ENCODE data around the gene TSPAN1. TPM values are rescaled to one million over a fixed set of nuclear protein-coding genes. Genes with fewer than 3 reads are reported as not detected.
A peak's percentile ranks its signal among the peaks of the same experiment; 100 is the strongest.

Gene TSPAN1
- total and polyA plus RNA-seq, 2 of the 13 experiments (the other 11 are each of a cell fraction or from before 2014, with no cell fraction given) = 1.7 to 2.9 TPM

- TF ChIP-seq, protein P1, sequence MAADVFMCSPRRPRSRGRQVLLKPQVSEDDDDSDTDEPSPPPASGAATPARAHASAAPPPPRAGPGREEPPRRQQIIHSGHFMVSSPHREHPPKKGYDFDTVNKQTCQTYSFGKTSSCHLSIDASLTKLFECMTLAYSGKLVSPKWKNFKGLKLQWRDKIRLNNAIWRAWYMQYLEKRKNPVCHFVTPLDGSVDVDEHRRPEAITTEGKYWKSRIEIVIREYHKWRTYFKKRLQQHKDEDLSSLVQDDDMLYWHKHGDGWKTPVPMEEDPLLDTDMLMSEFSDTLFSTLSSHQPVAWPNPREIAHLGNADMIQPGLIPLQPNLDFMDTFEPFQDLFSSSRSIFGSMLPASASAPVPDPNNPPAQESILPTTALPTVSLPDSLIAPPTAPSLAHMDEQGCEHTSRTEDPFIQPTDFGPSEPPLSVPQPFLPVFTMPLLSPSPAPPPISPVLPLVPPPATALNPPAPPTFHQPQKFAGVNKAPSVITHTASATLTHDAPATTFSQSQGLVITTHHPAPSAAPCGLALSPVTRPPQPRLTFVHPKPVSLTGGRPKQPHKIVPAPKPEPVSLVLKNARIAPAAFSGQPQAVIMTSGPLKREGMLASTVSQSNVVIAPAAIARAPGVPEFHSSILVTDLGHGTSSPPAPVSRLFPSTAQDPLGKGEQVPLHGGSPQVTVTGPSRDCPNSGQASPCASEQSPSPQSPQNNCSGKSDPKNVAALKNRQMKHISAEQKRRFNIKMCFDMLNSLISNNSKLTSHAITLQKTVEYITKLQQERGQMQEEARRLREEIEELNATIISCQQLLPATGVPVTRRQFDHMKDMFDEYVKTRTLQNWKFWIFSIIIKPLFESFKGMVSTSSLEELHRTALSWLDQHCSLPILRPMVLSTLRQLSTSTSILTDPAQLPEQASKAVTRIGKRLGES (CRISPR knock-in tag; IDR thresholded peaks at IDR 0.05; ENCODE audit: borderline replicate concordance) = peak; percentile 63; the same call in 1 of the 2 replicates
- TF ChIP-seq MAF1 (CRISPR knock-in tag; IDR thresholded peaks at IDR 0.05; ENCODE audit: borderline replicate concordance) (no peak), ZNF660 (CRISPR knock-in tag; IDR thresholded peaks at IDR 0.05; ENCODE audit: borderline replicate concordance, low read depth) (no peak), PAX8 (CRISPR knock-in tag; IDR thresholded peaks at IDR 0.05; ENCODE audit: borderline replicate concordance) (no peak), ZNF670 (CRISPR knock-in tag; IDR thresholded peaks at IDR 0.05; ENCODE audit: borderline replicate concordance) (no peak; the same call in 1 of the 2 replicates), ZNF878 (CRISPR knock-in tag; IDR thresholded peaks at IDR 0.05) (peak; percentile 98), FOXK2 (IDR thresholded peaks at IDR 0.05) (peak; percentile 100), REST (IDR thresholded peaks at IDR 0.05; ENCODE audit: borderline replicate concordance in 1 of 2, low read depth in 1 of 2, low read length in 2 of 2) (no peak), ZNF557 (CRISPR knock-in tag; IDR thresholded peaks at IDR 0.05) (peak; percentile 96), GTF3A (CRISPR knock-in tag; conservative IDR thresholded peaks at IDR 0.05) (no peak), U2AF1 (optimal IDR thresholded peaks at IDR 0.05; ENCODE audit: low read depth, low read length) (peak; percentile 71), ZBTB46 (CRISPR knock-in tag; IDR thresholded peaks at IDR 0.05; ENCODE audit: borderline replicate concordance) (no peak), MYNN (CRISPR knock-in tag; IDR thresholded peaks at IDR 0.05; ENCODE audit: low read depth) (peak; percentile 86; the same call in 1 of the 2 replicates), HNRNPK (IDR thresholded peaks at IDR 0.05; ENCODE audit: low read depth, low read length, poor library complexity, severe bottlenecking) (no peak), KLF15 (CRISPR knock-in tag; IDR thresholded peaks at IDR 0.05; ENCODE audit: borderline replicate concordance) (peak; percentile 98), ZNF83 (CRISPR knock-in tag; IDR thresholded peaks at IDR 0.05; ENCODE audit: borderline replicate concordance) (peak; percentile 75; the same call in 1 of the 2 replicates), NR1H2 (CRISPR knock-in tag; IDR thresholded peaks at IDR 0.05; ENCODE audit: borderline replicate concordance, low read depth) (no peak)
- TF ChIP-seq, protein P2, sequence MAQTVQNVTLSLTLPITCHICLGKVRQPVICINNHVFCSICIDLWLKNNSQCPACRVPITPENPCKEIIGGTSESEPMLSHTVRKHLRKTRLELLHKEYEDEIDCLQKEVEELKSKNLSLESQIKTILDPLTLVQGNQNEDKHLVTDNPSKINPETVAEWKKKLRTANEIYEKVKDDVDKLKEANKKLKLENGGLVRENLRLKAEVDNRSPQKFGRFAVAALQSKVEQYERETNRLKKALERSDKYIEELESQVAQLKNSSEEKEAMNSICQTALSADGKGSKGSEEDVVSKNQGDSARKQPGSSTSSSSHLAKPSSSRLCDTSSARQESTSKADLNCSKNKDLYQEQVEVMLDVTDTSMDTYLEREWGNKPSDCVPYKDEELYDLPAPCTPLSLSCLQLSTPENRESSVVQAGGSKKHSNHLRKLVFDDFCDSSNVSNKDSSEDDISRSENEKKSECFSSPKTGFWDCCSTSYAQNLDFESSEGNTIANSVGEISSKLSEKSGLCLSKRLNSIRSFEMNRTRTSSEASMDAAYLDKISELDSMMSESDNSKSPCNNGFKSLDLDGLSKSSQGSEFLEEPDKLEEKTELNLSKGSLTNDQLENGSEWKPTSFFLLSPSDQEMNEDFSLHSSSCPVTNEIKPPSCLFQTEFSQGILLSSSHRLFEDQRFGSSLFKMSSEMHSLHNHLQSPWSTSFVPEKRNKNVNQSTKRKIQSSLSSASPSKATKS (CRISPR knock-in tag; IDR thresholded peaks at IDR 0.05) = no peak; the same call in none of the 2 replicates
These were observed 42.2 kb upstream of the TSPAN1 start, which contains the start of gene PIK3R3 (continued) for GRCh38 chr1:46132529-46133180.

Measured in HepG2 (cell line).